ENCODE measurements around the gene COL20A1. TPM values are rescaled to one million over a fixed set of nuclear protein-coding genes. Genes with fewer than 3 reads are reported as not detected.

COL20A1 gene
- total RNA-seq, 1 experiment from 2014 or later = 0.23 TPM

DNA sequence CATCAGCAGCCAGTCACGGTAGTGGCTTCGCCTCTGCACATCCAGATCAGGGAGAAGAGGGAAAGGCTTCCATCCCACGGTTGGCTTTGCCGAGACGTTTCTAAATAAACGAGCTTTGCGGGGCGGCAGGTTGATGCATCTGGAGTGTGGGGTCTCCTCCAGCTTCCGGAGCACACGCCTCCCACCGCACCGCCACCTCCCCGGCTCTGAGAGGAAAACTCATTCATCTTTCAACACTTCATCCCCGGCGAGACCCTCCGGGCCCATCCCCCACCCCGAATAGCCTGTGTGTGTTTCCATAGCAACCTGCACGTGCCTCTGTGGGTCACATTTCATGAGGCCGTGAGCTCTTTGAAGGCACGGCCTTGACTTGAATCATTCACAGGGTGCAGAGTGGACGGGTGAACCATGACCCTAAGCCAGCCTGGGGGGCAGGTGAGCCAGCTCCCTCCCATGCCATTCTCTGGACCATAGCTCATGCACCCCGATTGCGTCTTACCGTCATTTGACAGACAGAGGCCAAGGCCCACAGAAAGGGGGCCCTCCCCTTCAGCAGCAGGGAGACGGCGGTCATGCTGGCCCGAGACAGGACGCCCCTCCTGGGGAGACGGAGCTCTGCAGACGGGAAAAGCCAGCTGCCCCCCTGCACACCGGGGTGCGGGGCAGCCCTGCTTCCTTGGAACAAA is 84.4 kb downstream of the COL20A1 start:
- in situ Hi-C loops (cut with HindIII; ENCODE audit: low pct_unique_long_range_greater_than_20kb, low sequenced_read_pairs) (loop anchor here (25.0 kb wide), 1 partner anchor 90 kb away; the partner anchor contains the start of gene COL20A1), intact Hi-C loops (cut with micrococcal nuclease; ENCODE audit: unreplicated experiment) (no loop called here)
- no peak for DNase-seq (ENCODE audit: low read depth, low spot score)
- Histone ChIP-seq H3K4me1 (ENCODE audit: control insufficient read depth, insufficient read depth, low read length) (no peaks in the 10 kb centered on the region; the same call in 1 of the 2 replicates), H3K36me3 (ENCODE audit: control insufficient read depth, insufficient read depth, low read length) (no peaks in the 10 kb centered on the region), H3K4me3 (ENCODE audit: low read depth in 2 of 2, low read length in 2 of 2) (no peak overlapping the region), H3K27ac (ENCODE audit: low read length) (no peak overlapping the region), H3K9me3 (ENCODE audit: control insufficient read depth, insufficient read depth, low read depth, low read length) (no peaks in the 10 kb centered on the region), H3K27me3 (ENCODE audit: control insufficient read depth, insufficient read depth, low read length) (no peaks in the 10 kb centered on the region)
- BruUV-seq (replicated peaks) = no TSS peak
- CTCF ChIA-PET = interaction anchor here (0.6 to 1.3 kb wide), 3 partner anchors 54 to 149 kb away, joined by 3 to 6 read pairs (median 4); no protein-coding TSS in a partner anchor
- TF ChIP-seq, protein P1, sequence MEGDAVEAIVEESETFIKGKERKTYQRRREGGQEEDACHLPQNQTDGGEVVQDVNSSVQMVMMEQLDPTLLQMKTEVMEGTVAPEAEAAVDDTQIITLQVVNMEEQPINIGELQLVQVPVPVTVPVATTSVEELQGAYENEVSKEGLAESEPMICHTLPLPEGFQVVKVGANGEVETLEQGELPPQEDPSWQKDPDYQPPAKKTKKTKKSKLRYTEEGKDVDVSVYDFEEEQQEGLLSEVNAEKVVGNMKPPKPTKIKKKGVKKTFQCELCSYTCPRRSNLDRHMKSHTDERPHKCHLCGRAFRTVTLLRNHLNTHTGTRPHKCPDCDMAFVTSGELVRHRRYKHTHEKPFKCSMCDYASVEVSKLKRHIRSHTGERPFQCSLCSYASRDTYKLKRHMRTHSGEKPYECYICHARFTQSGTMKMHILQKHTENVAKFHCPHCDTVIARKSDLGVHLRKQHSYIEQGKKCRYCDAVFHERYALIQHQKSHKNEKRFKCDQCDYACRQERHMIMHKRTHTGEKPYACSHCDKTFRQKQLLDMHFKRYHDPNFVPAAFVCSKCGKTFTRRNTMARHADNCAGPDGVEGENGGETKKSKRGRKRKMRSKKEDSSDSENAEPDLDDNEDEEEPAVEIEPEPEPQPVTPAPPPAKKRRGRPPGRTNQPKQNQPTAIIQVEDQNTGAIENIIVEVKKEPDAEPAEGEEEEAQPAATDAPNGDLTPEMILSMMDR (IDR thresholded peaks at IDR 0.05) = no peak
- TF ChIP-seq POLR2AphosphoS5 (IDR thresholded peaks at IDR 0.05; ENCODE audit: low read depth, low read length) (no peak), TCF7L2 (IDR thresholded peaks at IDR 0.05; ENCODE audit: low read depth, low read length) (no peak), SIN3A (IDR thresholded peaks at IDR 0.05; ENCODE audit: borderline replicate concordance, insufficient read depth, low read depth, low read length) (no peak)
- TF ChIP-seq, protein P2, sequence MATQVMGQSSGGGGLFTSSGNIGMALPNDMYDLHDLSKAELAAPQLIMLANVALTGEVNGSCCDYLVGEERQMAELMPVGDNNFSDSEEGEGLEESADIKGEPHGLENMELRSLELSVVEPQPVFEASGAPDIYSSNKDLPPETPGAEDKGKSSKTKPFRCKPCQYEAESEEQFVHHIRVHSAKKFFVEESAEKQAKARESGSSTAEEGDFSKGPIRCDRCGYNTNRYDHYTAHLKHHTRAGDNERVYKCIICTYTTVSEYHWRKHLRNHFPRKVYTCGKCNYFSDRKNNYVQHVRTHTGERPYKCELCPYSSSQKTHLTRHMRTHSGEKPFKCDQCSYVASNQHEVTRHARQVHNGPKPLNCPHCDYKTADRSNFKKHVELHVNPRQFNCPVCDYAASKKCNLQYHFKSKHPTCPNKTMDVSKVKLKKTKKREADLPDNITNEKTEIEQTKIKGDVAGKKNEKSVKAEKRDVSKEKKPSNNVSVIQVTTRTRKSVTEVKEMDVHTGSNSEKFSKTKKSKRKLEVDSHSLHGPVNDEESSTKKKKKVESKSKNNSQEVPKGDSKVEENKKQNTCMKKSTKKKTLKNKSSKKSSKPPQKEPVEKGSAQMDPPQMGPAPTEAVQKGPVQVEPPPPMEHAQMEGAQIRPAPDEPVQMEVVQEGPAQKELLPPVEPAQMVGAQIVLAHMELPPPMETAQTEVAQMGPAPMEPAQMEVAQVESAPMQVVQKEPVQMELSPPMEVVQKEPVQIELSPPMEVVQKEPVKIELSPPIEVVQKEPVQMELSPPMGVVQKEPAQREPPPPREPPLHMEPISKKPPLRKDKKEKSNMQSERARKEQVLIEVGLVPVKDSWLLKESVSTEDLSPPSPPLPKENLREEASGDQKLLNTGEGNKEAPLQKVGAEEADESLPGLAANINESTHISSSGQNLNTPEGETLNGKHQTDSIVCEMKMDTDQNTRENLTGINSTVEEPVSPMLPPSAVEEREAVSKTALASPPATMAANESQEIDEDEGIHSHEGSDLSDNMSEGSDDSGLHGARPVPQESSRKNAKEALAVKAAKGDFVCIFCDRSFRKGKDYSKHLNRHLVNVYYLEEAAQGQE (IDR thresholded peaks at IDR 0.05; ENCODE audit: insufficient read depth in 1 of 2, low read depth in 2 of 2, low read length in 1 of 2) = no peak
- POLR2A ChIA-PET = no interaction called here
- no peak for ATAC-seq

DNA sequence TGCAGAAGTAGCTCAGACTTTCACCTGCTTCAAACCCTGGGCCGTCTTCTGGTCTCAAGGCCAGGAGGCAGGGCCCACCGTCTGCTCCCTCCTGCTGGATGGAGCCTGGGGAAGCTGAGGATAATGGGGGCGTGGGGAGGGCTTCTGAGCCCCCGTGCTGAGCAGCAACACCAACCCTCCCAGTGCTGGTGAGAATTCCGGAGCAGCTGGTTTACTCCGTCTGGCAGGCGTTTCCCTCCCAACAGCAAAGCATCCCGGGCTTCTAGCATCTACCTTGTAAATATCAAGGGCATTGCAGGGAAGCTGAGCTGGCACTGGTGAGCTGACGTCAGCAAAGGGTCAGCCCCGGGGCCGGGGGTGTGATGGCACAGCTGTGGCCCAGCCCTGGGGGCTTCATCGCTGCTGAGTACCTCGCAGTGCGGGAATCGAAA is 85.0 kb downstream of the COL20A1 start:
- ATAC-seq (no peak), DNase-seq (ENCODE audit: low read depth, low spot score) (no peak)
- Histone ChIP-seq H3K4me1 (ENCODE audit: control insufficient read depth, insufficient read depth, low read length) (no peaks in the 10 kb centered on the region; the same call in 1 of the 2 replicates), H3K27ac (ENCODE audit: low read length) (no peak overlapping the region), H3K9me3 (ENCODE audit: control insufficient read depth, insufficient read depth, low read depth, low read length) (no peaks in the 10 kb centered on the region), H3K27me3 (ENCODE audit: control insufficient read depth, insufficient read depth, low read length) (no peaks in the 10 kb centered on the region), H3K4me3 (ENCODE audit: low read depth in 2 of 2, low read length in 2 of 2) (no peak overlapping the region), H3K36me3 (ENCODE audit: control insufficient read depth, insufficient read depth, low read length) (no peaks in the 10 kb centered on the region)
- ChIA-PET CTCF (interaction anchor here (0.6 to 1.3 kb wide), 5 partner anchors 46 to 149 kb away, joined by 3 to 6 read pairs (median 4); no protein-coding TSS in a partner anchor), POLR2A (no interaction called here)
- TF ChIP-seq, protein P2 (IDR thresholded peaks at IDR 0.05; ENCODE audit: insufficient read depth in 1 of 2, low read depth in 2 of 2, low read length in 1 of 2) = no peak
- TF ChIP-seq SIN3A (IDR thresholded peaks at IDR 0.05; ENCODE audit: borderline replicate concordance, insufficient read depth, low read depth, low read length) (no peak), TCF7L2 (IDR thresholded peaks at IDR 0.05; ENCODE audit: low read depth, low read length) (no peak), POLR2AphosphoS5 (IDR thresholded peaks at IDR 0.05; ENCODE audit: low read depth, low read length) (no peak)
- TF ChIP-seq, protein P1 (IDR thresholded peaks at IDR 0.05) = no peak
- intact Hi-C loops (cut with micrococcal nuclease; ENCODE audit: unreplicated experiment) (no loop called here), in situ Hi-C loops (cut with HindIII; ENCODE audit: low pct_unique_long_range_greater_than_20kb, low sequenced_read_pairs) (loop anchor here (25.0 kb wide), 1 partner anchor 91 kb away; the partner anchor contains the start of gene COL20A1)
- BruUV-seq (replicated peaks) = no TSS peak
